GM12878 (cell line): Measurements from ENCODE around the gene TRIM25. TPM values are rescaled to one million over a fixed set of nuclear protein-coding genes. Genes with fewer than 3 reads are reported as not detected.

Source experiments
- ATAC-seq: fragments of 200-7000 bp; cut with Tn5 transposase; 3 replicates; pipeline ENCODE4 v1.9.1; 2020; ENCODE audit warnings: mild to moderate bottlenecking, moderate library complexity
- BruUV-seq: library from RNA; stranded (reverse); fragments of 400-500 nt; replicated peaks from 2 replicates; lab custom pipeline; 2021; lab: Mats Ljungman, UMichigan
- CTCF ChIA-PET: fragments of 300-600 bp; sonication (Branson Sonifier 250); formaldehyde crosslinking; extraction: SDS; loops from one replicate; lab custom pipeline; 2021; ENCODE audit warnings: inconsistent platforms; lab: Yijun Ruan, JAX
- POLR2A ChIA-PET: fragments of 350-600 bp; formaldehyde crosslinking; extraction: SDS; loops from one replicate; lab custom pipeline; 2021; ENCODE audit warnings: inconsistent platforms; lab: Charles Lee
- RAD21 ChIA-PET: fragments of 300-600 bp; sonication (Branson Sonifier 250); formaldehyde crosslinking; loops from one replicate; lab custom pipeline; 2023; ENCODE audit warnings: antibody characterized with exemption; ENCODE audit not compliant: unreplicated experiment; lab: Charles Lee
- SMC1A ChIA-PET: fragments of 300-600 bp; sonication (Branson Sonifier 250); formaldehyde crosslinking; loops from one replicate; lab custom pipeline; 2023; ENCODE audit not compliant: unreplicated experiment, uncharacterized antibody; lab: Charles Lee
- DNase-seq: peaks from one replicate; pipeline ENCODE4 v3.0.0-alpha.2; 2011; ENCODE audit warnings: low read depth, low spot score
- FAIRE-seq: peaks from 3 replicates; lab custom pipeline; 2011; peaks lifted over from hg19 to GRCh38; lab: Jason Lieb, UNC
- H2AFZ ChIP-seq: 2 replicates; pipeline ENCODE4 v1.6.0; 2011; ENCODE audit warnings: low read depth, low read length, control low read depth; ENCODE audit not compliant: control insufficient read depth
- H3K27ac ChIP-seq: 2 replicates; pipeline ENCODE4 v1.5.1; 2011; ENCODE audit warnings: control low read depth; ENCODE audit not compliant: control insufficient read depth, insufficient read depth
- H3K27me3 ChIP-seq, 2 experiments: replicated peaks in 1 of 2; 2 replicates each; pipeline versions ENCODE4 v1.6.0 to v1.6.1; 2011; ENCODE audit warnings: low read length in 1 of 2; ENCODE audit not compliant: control insufficient read depth in 2 of 2, insufficient read depth in 2 of 2
- H3K36me3 ChIP-seq, 2 experiments: 2 replicates each; pipeline ENCODE4 v1.5.1; 2011; ENCODE audit warnings: low read length in 1 of 2; ENCODE audit not compliant: control insufficient read depth in 2 of 2, insufficient read depth in 2 of 2
- H3K4me1 ChIP-seq: 2 replicates; pipeline ENCODE4 v1.6.1; 2011; ENCODE audit warnings: mild to moderate bottlenecking, low read length, moderate library complexity, mixed read lengths; ENCODE audit not compliant: control insufficient read depth, insufficient read depth
- H3K4me2 ChIP-seq: 2 replicates; pipeline ENCODE4 v1.6.0; 2011; ENCODE audit warnings: control low read depth; ENCODE audit not compliant: control insufficient read depth, insufficient read depth
- H3K4me3 ChIP-seq: fragments of 200-600 bp; sonication (generic); 2 replicates; pipeline ENCODE4 v1.5.1; 2016
- H3K79me2 ChIP-seq: 2 replicates; pipeline ENCODE4 v1.6.0; 2011; ENCODE audit warnings: low read length; ENCODE audit not compliant: control insufficient read depth, insufficient read depth
- H3K9ac ChIP-seq: 2 replicates; pipeline ENCODE4 v1.8.0; 2011; ENCODE audit warnings: low read length, control low read depth, mixed read lengths; ENCODE audit not compliant: control insufficient read depth, insufficient read depth
- H3K9me3 ChIP-seq: replicated peaks from 3 replicates; pipeline ENCODE4 v1.5.1; 2011; ENCODE audit warnings: mild to moderate bottlenecking, low read length; ENCODE audit not compliant: control insufficient read depth, insufficient read depth
- H4K20me1 ChIP-seq: 2 replicates; pipeline ENCODE4 v1.6.0; 2011; ENCODE audit not compliant: control insufficient read depth, insufficient read depth
- BHLHE40 ChIP-seq, 2 experiments: fragments of 450-650 bp in 1 of 2; IDR thresholded peaks; 2 replicates each; pipeline ENCODE4 v1.6.1; 2011 to 2017; ENCODE audit warnings: low read depth in 2 of 2, borderline replicate concordance in 1 of 2, improper control_type of control experiment in 1 of 2, low read length in 1 of 2, mild to moderate bottlenecking in 1 of 2
- E4F1 ChIP-seq: fragments of 450-650 bp; IDR thresholded peaks from 2 replicates; pipeline ENCODE4 v1.6.1; 2018; ENCODE audit warnings: borderline replicate concordance, mild to moderate bottlenecking; ENCODE audit not compliant: partially characterized antibody
- EZH2 ChIP-seq: IDR thresholded peaks from 2 replicates; pipeline ENCODE4 v1.6.1; 2012; ENCODE audit warnings: low read depth, mild to moderate bottlenecking, control low read depth, inconsistent platforms, low read length, borderline replicate concordance; ENCODE audit not compliant: control insufficient read depth
- SREBF1 ChIP-seq: IDR thresholded peaks from 2 replicates; pipeline ENCODE4 v1.6.1; 2012; ENCODE audit warnings: mild to moderate bottlenecking, low read length
- STAT1 ChIP-seq: fragments of 450-650 bp; conservative IDR thresholded peaks from 2 replicates; pipeline ENCODE4 v1.6.1; 2014; ENCODE audit warnings: antibody characterized with exemption, mild to moderate bottlenecking
- WGBS: methylation state at CpG from one replicate; pipeline ENCODE4 v1.1.6; 2016; ENCODE audit warnings: low lambda C conversion rate; ENCODE audit not compliant: insufficient replicate concordance, insufficient coverage; ENCODE audit errors: missing lambda C conversion rate; 5-methylcytosine and 5-hydroxymethylcytosine counted together
- in situ Hi-C: fragments of 300-500 bp; cut with MboI; formaldehyde crosslinking; loops from 9 replicates; pipeline ENCODE4 v1.14.3; 2018; ENCODE audit warnings: mixed read lengths
- intact Hi-C: fragments of 100-400 bp; cut with micrococcal nuclease; formaldehyde crosslinking; loops from one replicate; pipeline ENCODE4 v1.14.2; 2022; ENCODE audit not compliant: unreplicated experiment
- polyA plus RNA-seq, 11 experiments: library from polyadenylated mRNA; depleted of rRNA in 4 of 11; unstranded in 6 of 11; stranded (reverse) in 5 of 11; fragments of >200 nt; fragmentation: Nextera tagmentation in 4 of 11; fragmentation: Illumina TruSeq in 1 of 11; extraction: Ambion mirVana in 4 of 11; extraction: Trizol in 1 of 11; gene quantifications; 1 replicate in 1 of 11; 2 replicates in 10 of 11; pipeline versions ENCODE4 v1.2.1 to v1.2.3, GENCODE V29; 2011 to 2016; ENCODE audit warnings: inconsistent platforms in 2 of 11, missing spikeins in 2 of 11, low read depth in 1 of 11
- total RNA-seq, 4 experiments: library from RNA; depleted of rRNA in 3 of 4; stranded (reverse); fragments of >200 nt in 3 of 4; fragmentation: Illumina TruSeq in 1 of 4; extraction: Trizol in 1 of 4; gene quantifications; 2 replicates each; pipeline versions ENCODE4 v1.2.1 to v1.2.3, GENCODE V29; 2013 to 2021

TRIM25 gene
- total and polyA plus RNA-seq, 10 of the 15 experiments (the other 5 are each of a cell fraction or from before 2014, with no cell fraction given): 10.5 to 123 (median 51.3) TPM

GRCh38 chr17:56899403-56899802, 14.4 kb downstream of the TRIM25 start:
- TF ChIP-seq EZH2: no peak
- TF ChIP-seq STAT1: no peak
- TF ChIP-seq SREBF1: no peak
- no peak for TF ChIP-seq E4F1
- no peak for TF ChIP-seq BHLHE40 (IDR thresholded peaks at IDR 0.05; ENCODE audit: borderline replicate concordance in 1 of 2, low read depth in 2 of 2, low read length in 1 of 2)
- TF ChIP-seq, all 136 proteins: peak for 0
- ChIA-PET POLR2A (interaction anchor here (0.5 to 1.4 kb wide), 4 partner anchors 10 to 978 kb away, joined by 3 to 6 read pairs (median 4); partner anchors contain the start of gene TRIM25), RAD21 (no interaction called here), SMC1A (interaction anchor here (0.9 to 1.1 kb wide), 2 partner anchors 9 to 10 kb away, joined by 3 read pairs; no protein-coding TSS in a partner anchor), CTCF (interaction anchor here (0.8 kb wide), 1 partner anchor 47 kb away, joined by 4 read pairs; no protein-coding TSS in a partner anchor)
- H3K79me2 ChIP-seq: peaks cover 39% of the 10 kb centered on the region
- no peak overlapping the region for H3K9ac ChIP-seq
- ATAC-seq: no peak
- FAIRE-seq: no peak
- WGBS: 100% methylated on average over 7 of the region's 7 CpGs
- H3K27me3 ChIP-seq: no peaks in the 10 kb centered on the region
- in situ Hi-C loops (no loop called here), intact Hi-C loops (no loop called here)
- H2AFZ ChIP-seq: no peak overlapping the region
- H3K36me3 ChIP-seq: peaks cover 61 to 76% of the 10 kb centered on the region in 2 experiments
- DNase-seq: no peak
- H4K20me1 ChIP-seq: peaks cover 19% of the 10 kb centered on the region
- no peak overlapping the region for H3K4me3 ChIP-seq
- H3K4me2 ChIP-seq: no peak overlapping the region
- no TSS peak for BruUV-seq
- no peaks in the 10 kb centered on the region for H3K9me3 ChIP-seq
- no peak overlapping the region for H3K27ac ChIP-seq
- H3K4me1 ChIP-seq: peaks cover 27% of the 10 kb centered on the region
